HepG2 (cell line): ENCODE results near the gene LRBA. TPM values are rescaled to one million over a fixed set of nuclear protein-coding genes. Genes with fewer than 3 reads are reported as not detected.

Source experiments
- ATAC-seq: fragments of 200-7000 bp; cut with Tn5 transposase; 3 replicates; pipeline ENCODE4 v1.9.1; 2020; ENCODE audit warnings: mild to moderate bottlenecking, moderate library complexity
- BruUV-seq: library from RNA; stranded (reverse); fragments of 400-500 nt; replicated peaks from 2 replicates; lab custom pipeline; 2021; lab: Mats Ljungman, UMichigan
- CTCF ChIA-PET: fragments of 300-600 bp; formaldehyde crosslinking; extraction: SDS; loops from one replicate; lab custom pipeline; 2021; ENCODE audit warnings: low total read pairs, inconsistent platforms, low intra/inter-chr PET ratio; lab: Yijun Ruan, JAX
- POLR2A ChIA-PET: fragments of 350-600 bp; sonication (Branson Sonifier 250); formaldehyde crosslinking; loops from one replicate; lab custom pipeline; 2020; ENCODE audit warnings: antibody characterized with exemption, inconsistent platforms; lab: Yijun Ruan, JAX
- DNase-seq: peaks from one replicate; pipeline ENCODE4 v3.0.0-alpha.2; 2015; ENCODE audit warnings: low spot score
- FAIRE-seq: peaks from 3 replicates; lab custom pipeline; 2011; peaks lifted over from hg19 to GRCh38; lab: Jason Lieb, UNC
- H2AFZ ChIP-seq: one replicate; pipeline ENCODE4 v1.6.1; 2011; ENCODE audit warnings: low read length, inconsistent platforms
- H3K27ac ChIP-seq: fragments of 300-600 bp; 3 replicates; pipeline ENCODE4 v1.8.0; 2011; ENCODE audit warnings: mixed run types, mild to moderate bottlenecking, mixed read lengths, low read length, inconsistent platforms; ENCODE audit not compliant: insufficient read depth; ENCODE audit errors: extremely low read length
- H3K27me3 ChIP-seq, 2 experiments: fragments of 200-600 bp in 1 of 2; 2 replicates in 1 of 2; 3 replicates in 1 of 2; pipeline versions ENCODE4 v1.6.0 to v1.8.0; 2011; ENCODE audit warnings: low read length in 2 of 2, mild to moderate bottlenecking in 2 of 2, moderate library complexity in 2 of 2, inconsistent platforms in 1 of 2; ENCODE audit not compliant: insufficient read depth in 2 of 2, control insufficient read depth in 1 of 2
- H3K36me3 ChIP-seq, 2 experiments: fragments of 200-600 bp in 1 of 2; replicated peaks in 1 of 2; 2 replicates in 1 of 2; 3 replicates in 1 of 2; pipeline versions ENCODE4 v1.5.1 to v1.8.0; 2011; ENCODE audit warnings: low read length in 2 of 2, inconsistent platforms in 1 of 2; ENCODE audit not compliant: insufficient read depth in 2 of 2, control insufficient read depth in 1 of 2
- H3K4me1 ChIP-seq: 2 replicates; pipeline ENCODE4 v1.5.1; 2012; ENCODE audit warnings: low read length, inconsistent platforms; ENCODE audit not compliant: insufficient read depth
- H3K4me2 ChIP-seq: 2 replicates; pipeline ENCODE4 v1.6.0; 2011; ENCODE audit warnings: low read depth, low read length, inconsistent platforms
- H3K4me3 ChIP-seq, 3 experiments: fragments of 200-600 bp in 1 of 3; sonication (generic), shearing (Covaris generic) in 1 of 3; replicated peaks in 1 of 3; 2 replicates each; pipeline ENCODE4 v1.5.1; 2011 to 2016; ENCODE audit warnings: low read length in 3 of 3, inconsistent platforms in 2 of 3, low read depth in 2 of 3, mild to moderate bottlenecking in 2 of 3, control low read depth in 1 of 3, mixed read lengths in 1 of 3; ENCODE audit not compliant: insufficient read depth in 1 of 3
- H3K79me2 ChIP-seq: one replicate; pipeline ENCODE4 v1.6.1; 2011; ENCODE audit warnings: low read length, inconsistent platforms; ENCODE audit not compliant: insufficient read depth
- H3K9ac ChIP-seq: 2 replicates; pipeline ENCODE4 v1.6.0; 2011; ENCODE audit warnings: mild to moderate bottlenecking, low read depth, low read length, inconsistent platforms; ENCODE audit not compliant: insufficient read depth
- H3K9me3 ChIP-seq: 2 replicates; pipeline ENCODE4 v1.5.1; 2012; ENCODE audit warnings: mild to moderate bottlenecking, low read length
- H4K20me1 ChIP-seq: 2 replicates; pipeline ENCODE4 v1.6.0; 2011; ENCODE audit warnings: inconsistent platforms, mild to moderate bottlenecking, low read length, moderate library complexity; ENCODE audit not compliant: insufficient read depth
- STAG1 ChIP-seq: sonication (generic); formaldehyde crosslinking; IDR thresholded peaks from 2 replicates; pipeline ENCODE4 v1.4.0; 2020; ENCODE audit warnings: missing genetic modification reagents
- ZNF234 ChIP-seq: sonication (generic); formaldehyde crosslinking; conservative IDR thresholded peaks from 2 replicates; pipeline ENCODE4 v1.5.1; 2020; ENCODE audit warnings: mild to moderate bottlenecking, missing genetic modification reagents
- WGBS: methylation state at CpG from one replicate; pipeline ENCODE4 v1.1.6; 2017; ENCODE audit warnings: low lambda C conversion rate; 5-methylcytosine and 5-hydroxymethylcytosine counted together
- in situ Hi-C: cut with HindIII; loops from 2 replicates; pipeline ENCODE4 v1.10.0; 2017; ENCODE audit warnings: low pct_unique_long_range_greater_than_20kb; ENCODE audit not compliant: extremely low pct_ligation_motif_present
- intact Hi-C: fragments of 100-400 bp; cut with micrococcal nuclease; formaldehyde crosslinking; loops from one replicate; pipeline ENCODE4 v1.10.0; 2022; ENCODE audit not compliant: unreplicated experiment
- polyA plus RNA-seq, 8 experiments: library from polyadenylated mRNA; depleted of rRNA in 3 of 8; stranded (reverse) in 7 of 8; unstranded in 1 of 8; fragments of >200 nt; fragmentation: Illumina TruSeq in 4 of 8; extraction: Trizol in 4 of 8; gene quantifications; 2 replicates each; pipeline versions ENCODE4 v1.2.1 to v1.2.3, GENCODE V29; 2011 to 2016; ENCODE audit warnings: low read depth in 4 of 8, missing spikeins in 1 of 8, mixed read lengths in 1 of 8; ENCODE audit not compliant: insufficient read depth in 1 of 8
- total RNA-seq, 5 experiments: library from RNA; depleted of rRNA; stranded (reverse); fragments of >200 nt; fragmentation: Illumina TruSeq; extraction: Trizol; gene quantifications; 2 replicates each; pipeline ENCODE4 v1.2.3, GENCODE V29; 2016; ENCODE audit warnings: low read depth in 1 of 5
- TF ChIP-seq, protein P1 (sequence below): sonication (generic); formaldehyde crosslinking; IDR thresholded peaks from 2 replicates; pipeline ENCODE4 v1.4.0; 2020; ENCODE audit warnings: missing genetic modification reagents, borderline replicate concordance
- TF ChIP-seq, protein P2 (sequence below): sonication (generic); formaldehyde crosslinking; IDR thresholded peaks from 2 replicates; pipeline ENCODE4 v1.5.0; 2020; ENCODE audit warnings: mild to moderate bottlenecking, missing genetic modification reagents, moderate library complexity

The LRBA gene
- total and polyA plus RNA-seq, 2 of the 13 experiments (the other 11 are each of a cell fraction or from before 2014, with no cell fraction given), result 21.0 to 37.2 TPM

DNA sequence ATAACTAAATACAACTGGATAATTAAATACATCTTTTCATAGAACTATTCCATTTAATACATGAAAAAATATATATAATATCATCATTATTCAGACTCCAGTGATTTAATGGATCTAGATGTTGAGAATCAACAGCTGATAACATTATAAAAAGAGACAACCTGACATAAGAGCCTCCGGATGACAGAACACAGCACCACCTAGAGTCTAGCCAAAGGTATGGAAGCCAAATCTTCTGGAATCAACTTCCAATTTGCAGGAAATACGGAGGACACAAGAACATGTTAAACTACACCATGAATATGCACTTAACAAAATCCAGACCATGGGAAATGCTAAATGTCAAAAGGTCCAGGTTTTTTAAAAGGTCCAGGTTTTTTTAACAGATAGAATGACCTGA lies 55.0 kb downstream of the LRBA start:
- Histone ChIP-seq H3K4me3 (no peak overlapping the region), H3K36me3 (no peaks in the 10 kb centered on the region), H3K79me2 (peaks cover 18% of the 10 kb centered on the region), H3K4me1 (peaks cover 1% of the 10 kb centered on the region; the same call in 1 of the 2 replicates), H3K27ac (no peak overlapping the region), H2AFZ (no peak overlapping the region), H3K9me3 (peaks cover 18% of the 10 kb centered on the region), H4K20me1 (peaks cover 7% of the 10 kb centered on the region; the same call in 1 of the 2 replicates), H3K9ac (no peak overlapping the region), H3K27me3 (no peaks in the 10 kb centered on the region)
- ChIA-PET CTCF (no interaction called here), POLR2A (no interaction called here)
- in situ Hi-C loops (no loop called here), intact Hi-C loops (no loop called here)
- ATAC-seq, result peak; percentile 64; the same call in 2 of the 3 replicates
- peak; percentile 35 for DNase-seq
- no TSS peak for BruUV-seq
- peak; percentile 80 for FAIRE-seq
- 60% methylated on average over 2 of the region's 2 CpGs for WGBS
- TF ChIP-seq, protein P1, sequence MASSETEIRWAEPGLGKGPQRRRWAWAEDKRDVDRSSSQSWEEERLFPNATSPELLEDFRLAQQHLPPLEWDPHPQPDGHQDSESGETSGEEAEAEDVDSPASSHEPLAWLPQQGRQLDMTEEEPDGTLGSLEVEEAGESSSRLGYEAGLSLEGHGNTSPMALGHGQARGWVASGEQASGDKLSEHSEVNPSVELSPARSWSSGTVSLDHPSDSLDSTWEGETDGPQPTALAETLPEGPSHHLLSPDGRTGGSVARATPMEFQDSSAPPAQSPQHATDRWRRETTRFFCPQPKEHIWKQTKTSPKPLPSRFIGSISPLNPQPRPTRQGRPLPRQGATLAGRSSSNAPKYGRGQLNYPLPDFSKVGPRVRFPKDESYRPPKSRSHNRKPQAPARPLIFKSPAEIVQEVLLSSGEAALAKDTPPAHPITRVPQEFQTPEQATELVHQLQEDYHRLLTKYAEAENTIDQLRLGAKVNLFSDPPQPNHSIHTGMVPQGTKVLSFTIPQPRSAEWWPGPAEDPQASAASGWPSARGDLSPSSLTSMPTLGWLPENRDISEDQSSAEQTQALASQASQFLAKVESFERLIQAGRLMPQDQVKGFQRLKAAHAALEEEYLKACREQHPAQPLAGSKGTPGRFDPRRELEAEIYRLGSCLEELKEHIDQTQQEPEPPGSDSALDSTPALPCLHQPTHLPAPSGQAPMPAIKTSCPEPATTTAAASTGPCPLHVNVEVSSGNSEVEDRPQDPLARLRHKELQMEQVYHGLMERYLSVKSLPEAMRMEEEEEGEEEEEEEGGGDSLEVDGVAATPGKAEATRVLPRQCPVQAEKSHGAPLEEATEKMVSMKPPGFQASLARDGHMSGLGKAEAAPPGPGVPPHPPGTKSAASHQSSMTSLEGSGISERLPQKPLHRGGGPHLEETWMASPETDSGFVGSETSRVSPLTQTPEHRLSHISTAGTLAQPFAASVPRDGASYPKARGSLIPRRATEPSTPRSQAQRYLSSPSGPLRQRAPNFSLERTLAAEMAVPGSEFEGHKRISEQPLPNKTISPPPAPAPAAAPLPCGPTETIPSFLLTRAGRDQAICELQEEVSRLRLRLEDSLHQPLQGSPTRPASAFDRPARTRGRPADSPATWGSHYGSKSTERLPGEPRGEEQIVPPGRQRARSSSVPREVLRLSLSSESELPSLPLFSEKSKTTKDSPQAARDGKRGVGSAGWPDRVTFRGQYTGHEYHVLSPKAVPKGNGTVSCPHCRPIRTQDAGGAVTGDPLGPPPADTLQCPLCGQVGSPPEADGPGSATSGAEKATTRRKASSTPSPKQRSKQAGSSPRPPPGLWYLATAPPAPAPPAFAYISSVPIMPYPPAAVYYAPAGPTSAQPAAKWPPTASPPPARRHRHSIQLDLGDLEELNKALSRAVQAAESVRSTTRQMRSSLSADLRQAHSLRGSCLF, result no peak
- TF ChIP-seq, protein P2, sequence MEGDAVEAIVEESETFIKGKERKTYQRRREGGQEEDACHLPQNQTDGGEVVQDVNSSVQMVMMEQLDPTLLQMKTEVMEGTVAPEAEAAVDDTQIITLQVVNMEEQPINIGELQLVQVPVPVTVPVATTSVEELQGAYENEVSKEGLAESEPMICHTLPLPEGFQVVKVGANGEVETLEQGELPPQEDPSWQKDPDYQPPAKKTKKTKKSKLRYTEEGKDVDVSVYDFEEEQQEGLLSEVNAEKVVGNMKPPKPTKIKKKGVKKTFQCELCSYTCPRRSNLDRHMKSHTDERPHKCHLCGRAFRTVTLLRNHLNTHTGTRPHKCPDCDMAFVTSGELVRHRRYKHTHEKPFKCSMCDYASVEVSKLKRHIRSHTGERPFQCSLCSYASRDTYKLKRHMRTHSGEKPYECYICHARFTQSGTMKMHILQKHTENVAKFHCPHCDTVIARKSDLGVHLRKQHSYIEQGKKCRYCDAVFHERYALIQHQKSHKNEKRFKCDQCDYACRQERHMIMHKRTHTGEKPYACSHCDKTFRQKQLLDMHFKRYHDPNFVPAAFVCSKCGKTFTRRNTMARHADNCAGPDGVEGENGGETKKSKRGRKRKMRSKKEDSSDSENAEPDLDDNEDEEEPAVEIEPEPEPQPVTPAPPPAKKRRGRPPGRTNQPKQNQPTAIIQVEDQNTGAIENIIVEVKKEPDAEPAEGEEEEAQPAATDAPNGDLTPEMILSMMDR (CRISPR knock-in tag), result peak; percentile 51
- TF ChIP-seq STAG1 (CRISPR knock-in tag) (peak; percentile 40), ZNF234 (CRISPR knock-in tag) (no peak)
- TF ChIP-seq, all 625 proteins: peak for 2
- H3K4me2 ChIP-seq, result no peak overlapping the region
